Stimulated activated naive CD8-positive, alpha-beta T cell treated with anti-CD3 and anti-CD28 coated beads, Interleukin-15, Interleukin-2, amounts not matched to agents 100 U/mL and 50 U/mL, for 24 hours (primary cell): ENCODE measurements around the gene ITM2A.

Experiments used
- ATAC-seq: fragments of 150-1000 bp; cut with Tn5 transposase; one replicate; pipeline ENCODE4 v1.10.0; 2021
- DNase-seq: peaks from one replicate; pipeline ENCODE4 v3.0.0; 2021

The ITM2A gene

DNA sequence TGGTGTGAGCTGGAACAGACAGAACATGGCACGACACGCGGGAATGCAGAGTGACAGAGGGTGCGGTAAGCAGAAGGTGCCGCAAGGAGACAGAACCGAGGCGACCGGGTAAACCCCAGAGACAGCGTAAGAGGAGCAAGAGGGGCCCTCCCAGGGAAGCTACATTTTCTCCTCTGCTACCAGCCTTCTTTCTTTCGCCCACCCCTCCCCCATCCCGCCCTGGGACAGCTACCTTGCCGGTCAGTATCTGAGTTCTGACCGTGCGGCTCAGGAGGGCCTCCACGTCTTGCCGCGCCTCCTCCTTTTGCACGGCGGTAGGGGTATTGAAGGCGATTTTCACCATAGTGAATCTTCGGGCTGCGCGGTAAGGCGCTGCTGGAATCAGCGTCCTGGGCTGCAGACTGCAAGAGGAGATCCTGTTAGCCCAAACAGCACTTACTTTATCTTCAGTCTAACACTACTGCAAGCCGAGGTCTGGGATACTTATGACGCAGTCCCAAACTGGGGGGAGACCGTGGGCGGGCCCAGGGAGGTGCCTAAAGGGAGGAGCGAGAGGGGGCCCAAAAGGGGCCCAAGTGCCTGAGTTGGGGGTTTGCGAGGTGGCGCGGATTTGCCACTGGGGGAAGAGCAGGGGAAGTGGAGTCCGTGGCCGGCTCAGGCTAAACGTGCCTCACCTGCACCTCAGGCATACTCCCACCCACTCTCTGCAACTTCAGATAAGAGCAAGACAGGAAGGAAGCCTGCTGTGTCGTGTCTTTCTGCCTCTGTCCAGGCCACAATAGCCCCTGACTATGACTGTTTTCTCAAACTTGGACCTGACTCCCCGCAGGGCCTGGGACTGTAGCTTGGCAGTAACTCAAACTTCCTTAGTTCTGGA, at the start of gene ITM2A:
Gene ITM2A (minus strand): TSS at position 462 of the 877 bp plus-strand sequence. CDS start 119 bp downstream, at position 343.
- DNase-seq (peak; percentile 67), ATAC-seq (peak; percentile 81)

DNA sequence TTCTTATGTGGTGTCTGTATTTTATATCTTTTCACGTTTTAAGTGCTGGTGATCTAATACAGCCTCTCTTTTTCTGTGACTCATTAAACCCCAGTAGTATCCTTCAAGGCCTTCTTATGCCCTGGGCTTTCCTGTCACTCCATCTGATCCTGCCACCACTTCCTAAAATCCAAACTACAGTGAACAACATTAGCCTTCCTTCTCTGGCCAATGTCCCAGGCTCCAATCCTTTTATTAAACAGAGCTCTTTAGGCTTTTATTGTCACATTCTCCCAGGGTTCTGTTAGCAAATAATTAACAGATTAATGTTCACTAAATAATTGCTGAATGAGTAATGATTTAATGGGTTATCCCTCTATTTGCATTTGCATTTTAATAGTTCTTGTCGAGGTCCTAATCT, 47.9 kb upstream of the ITM2A start:
- ATAC-seq (no peak), DNase-seq (no peak)

DNA sequence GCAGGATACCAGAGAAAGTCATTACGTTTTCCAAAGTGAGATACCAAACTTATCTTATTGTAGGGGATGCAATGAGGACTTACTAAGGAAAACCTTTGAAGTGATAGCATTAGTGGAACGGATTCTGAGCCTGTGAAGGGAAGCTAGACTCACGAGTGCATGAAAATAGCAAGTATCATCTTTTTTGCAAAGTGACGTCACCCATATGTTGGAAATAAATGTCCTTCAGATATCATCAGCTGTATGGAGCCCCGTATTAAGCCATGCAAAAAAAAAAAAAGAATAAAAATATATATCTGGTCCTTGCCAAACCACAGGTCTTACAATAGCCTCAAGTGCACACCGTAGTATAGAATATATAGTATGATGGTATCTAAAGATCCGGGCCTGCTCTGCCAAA, 46.8 kb upstream of the ITM2A start:
- ATAC-seq (no peak), DNase-seq (no peak)

DNA sequence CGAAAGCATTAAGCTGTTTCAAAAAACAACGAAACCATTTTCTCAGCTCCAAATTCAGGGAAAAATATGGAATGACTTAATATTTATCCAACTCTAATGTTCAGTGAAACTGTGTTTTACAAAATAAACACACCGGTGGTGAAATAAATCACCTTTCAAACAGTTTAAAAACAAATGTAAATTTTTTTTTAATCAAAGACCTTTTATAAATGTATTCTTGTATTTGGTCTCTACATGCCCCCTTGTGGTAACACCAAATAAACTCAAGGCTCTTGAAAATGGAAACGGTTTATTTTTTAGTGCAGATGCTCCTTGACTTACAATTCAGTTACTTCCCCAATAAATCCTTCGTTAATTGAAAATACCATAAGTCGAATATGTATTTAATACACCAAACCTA, 45.8 kb upstream of the ITM2A start:
- DNase-seq = no peak
- no peak for ATAC-seq

DNA sequence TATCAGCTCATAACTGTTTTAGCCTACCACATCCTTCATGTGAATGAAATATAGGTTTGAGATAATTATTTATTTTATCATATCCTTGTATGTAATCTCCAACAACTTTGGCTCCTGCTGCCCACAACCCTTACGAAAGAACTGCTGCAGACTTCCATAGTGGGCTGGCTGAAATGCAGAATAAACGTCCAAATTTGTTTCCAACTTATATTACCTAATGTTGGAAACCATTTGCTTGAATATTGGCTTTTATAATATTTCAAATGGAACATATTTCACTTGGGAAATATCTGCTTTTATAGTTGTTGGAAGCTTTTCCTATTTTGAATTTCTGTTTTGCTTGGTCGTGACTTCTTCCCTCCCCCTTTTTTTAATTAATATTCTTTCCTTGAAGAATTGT, 45.0 kb upstream of the ITM2A start:
- DNase-seq (no peak), ATAC-seq (no peak)

DNA sequence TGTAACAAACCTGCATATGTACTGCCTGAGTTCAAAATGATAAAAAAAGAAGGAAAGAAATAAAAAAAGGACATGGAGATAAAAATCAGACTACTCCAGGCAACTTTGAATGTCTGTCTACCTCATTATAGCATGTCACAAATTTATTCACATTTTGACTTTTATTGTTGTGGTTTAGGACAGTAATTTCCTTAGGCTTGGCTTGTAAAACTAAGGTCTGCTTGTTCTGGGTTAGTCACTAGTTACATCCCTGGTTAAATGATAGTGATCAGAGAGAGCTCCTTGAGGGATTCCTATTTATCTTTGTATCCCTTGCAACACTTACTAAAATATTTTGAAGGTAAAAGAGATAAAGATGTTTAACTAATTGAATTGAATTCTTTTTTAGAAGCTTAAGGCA, 42.5 kb upstream of the ITM2A start:
- ATAC-seq (no peak), DNase-seq (no peak)

DNA sequence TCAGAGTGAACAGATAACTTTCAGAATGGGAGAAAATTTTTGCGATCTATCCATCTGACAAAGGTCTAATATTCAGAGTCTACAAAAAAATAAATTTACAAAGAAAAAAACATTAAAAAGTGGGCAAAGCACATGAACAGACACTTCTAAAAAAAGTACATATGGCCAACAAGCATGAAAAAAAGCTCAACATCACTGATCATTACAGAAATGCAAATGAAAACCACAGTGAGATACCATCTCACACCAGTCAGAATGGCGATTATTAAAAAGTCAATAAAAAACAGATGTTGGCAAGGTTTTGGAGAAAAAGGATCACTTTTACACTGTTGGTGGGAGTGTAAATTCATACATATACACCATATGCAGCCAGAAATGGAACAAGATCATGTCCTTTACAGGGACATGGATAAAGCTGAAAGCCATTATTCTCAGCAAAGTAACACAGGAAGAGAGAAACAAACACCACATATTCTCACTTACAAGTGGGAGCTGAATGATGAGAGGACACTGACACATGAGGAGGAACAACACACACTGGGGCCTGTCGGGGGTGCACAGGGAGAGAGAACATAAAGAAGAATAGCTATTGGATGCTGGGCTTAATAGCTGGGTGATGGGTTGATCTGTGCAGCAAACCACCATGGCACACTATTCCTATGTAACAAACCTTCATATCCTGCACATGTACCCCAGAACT, 41.6 kb upstream of the ITM2A start:
- ATAC-seq = no peak

DNA sequence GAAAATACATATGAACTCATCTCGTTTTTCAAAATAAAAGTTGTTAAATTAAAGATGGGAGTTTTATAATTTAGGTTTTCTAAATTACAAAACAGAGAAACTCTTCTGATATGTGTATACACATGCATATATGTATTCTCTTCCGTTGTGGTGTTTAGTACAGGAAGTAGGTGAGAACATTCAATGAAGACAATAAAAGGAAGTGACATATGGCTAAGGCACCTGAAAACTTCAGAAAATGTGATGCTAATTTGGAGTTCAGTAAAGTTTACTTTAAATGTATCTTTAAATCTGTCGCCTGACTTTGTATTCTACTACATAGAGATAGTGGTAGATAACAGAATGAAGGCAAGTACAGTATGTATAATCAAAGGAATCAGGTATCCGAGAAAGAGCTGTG, 33.5 kb upstream of the ITM2A start:
- ATAC-seq (no peak), DNase-seq (no peak)

More for the DNA sequence above, 41.6 kb upstream of the ITM2A start:
- no peak for DNase-seq

DNA sequence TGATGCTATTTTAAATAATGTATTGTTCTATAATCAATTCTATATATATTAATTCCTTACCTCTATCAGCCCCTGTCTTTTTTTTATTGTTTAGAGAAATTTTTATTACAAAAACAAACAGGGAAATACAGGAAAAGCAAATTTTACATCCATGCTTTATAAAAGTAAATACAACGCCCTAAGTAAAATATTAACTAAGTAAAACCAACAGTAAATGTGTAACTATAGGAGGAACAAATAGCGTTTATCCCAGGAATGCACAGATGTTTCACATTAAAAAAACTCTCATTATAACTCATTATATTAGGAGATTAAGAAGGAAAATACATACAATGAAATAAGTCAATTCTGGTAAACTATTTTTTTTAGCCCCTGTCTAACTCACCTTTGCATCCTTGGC, 8.2 kb upstream of the ITM2A start:
- ATAC-seq = no peak
- DNase-seq = no peak

DNA sequence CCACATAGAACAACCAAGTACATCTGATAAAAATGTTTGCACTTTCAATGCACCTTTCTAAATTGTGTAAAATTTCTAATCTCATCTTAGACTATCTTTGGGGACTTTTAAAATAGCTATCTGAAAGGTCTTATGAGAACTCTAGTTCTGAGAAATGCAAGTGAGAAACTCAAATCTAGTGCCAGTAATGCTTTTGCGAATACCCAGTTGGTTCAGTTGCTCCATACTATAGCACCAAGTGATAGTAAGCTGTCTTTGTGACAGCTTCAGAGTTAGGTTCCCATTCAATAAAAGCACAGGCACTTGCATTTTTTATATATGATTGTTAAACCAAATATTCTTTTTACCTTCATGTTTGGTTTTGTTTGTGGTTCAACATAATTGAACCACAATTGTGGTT, 4.5 kb upstream of the ITM2A start:
- DNase-seq (no peak), ATAC-seq (no peak)

DNA sequence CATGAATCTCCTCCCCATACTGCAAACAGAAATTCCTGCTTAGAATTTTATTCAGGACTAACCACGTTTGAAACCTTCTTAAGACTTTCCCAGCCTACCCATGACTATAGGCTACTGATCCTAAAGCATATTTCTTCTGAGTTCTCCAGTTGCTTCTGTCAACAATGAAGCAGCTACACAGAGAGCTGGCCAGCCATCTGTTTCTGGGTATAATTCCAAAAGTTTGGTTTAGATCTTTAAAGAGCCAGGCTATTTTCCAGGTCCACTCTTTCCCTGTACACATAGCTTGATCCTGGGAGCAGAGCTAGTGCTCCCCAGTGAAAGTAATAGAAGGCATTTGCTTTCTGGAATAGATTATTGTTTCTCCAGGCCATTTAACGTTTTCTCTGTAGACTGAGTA, 4.0 kb upstream of the ITM2A start:
- DNase-seq = no peak
- ATAC-seq = no peak

DNA sequence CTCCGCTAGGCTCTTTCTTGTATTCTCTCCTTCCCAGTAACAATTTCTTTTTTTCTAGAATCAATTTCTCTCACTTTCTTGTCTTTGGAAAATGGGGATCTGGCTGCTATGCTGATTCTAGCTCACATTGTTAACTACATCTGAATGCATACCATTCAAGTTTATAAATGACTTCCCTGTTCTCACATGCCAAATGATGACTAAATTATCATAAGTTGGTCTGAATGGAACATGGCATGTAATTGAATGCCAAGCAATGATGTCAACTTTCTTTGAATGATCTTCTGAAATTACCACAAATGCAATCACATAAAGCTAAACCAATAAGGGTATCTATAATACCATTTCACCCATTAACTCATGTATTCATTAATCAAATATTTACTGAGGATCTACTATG, 2.7 kb upstream of the ITM2A start:
- ATAC-seq = no peak

DNA sequence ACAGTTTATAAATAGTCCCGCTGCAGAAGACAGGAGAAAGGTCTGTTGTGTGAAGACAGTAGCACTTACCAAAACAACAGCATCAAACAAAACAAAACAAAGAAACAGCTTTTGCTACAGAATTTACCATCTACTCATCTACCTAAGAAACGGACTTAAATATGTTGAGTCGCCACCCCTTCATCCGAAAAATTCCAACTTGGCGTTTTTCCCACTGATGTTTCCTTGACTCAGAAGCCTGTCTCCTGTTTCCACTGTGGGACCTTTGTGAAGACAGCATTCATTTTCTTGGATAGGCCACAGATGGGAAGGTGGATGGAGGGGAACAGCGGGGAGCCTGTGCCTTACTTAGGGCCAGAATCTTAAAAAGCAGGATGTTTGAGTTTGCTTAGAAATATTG, 1.3 kb upstream of the ITM2A start:
- DNase-seq (no peak), ATAC-seq (no peak)

More for the DNA sequence above, 2.7 kb upstream of the ITM2A start:
- no peak for DNase-seq

DNA sequence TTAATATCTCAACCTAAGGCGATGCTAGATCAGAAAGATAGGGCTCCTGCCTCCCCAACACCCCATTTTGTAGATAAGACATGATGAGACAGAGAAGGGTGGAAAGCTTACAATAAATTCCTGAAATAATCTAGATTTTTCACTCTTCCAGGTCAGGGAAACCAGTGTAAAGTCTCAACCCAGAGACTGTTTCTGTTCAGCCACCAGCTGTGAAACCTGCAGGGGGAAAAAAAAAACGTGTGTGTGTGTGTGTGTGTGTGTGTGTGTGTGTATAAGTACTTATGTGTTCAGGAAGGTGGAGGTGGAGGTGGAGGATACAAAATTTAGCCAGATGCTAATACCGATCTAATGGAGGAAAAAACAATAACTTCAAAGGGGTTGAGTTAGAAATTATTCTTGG, 773 bp upstream of the ITM2A start:
- no peak for DNase-seq

DNA sequence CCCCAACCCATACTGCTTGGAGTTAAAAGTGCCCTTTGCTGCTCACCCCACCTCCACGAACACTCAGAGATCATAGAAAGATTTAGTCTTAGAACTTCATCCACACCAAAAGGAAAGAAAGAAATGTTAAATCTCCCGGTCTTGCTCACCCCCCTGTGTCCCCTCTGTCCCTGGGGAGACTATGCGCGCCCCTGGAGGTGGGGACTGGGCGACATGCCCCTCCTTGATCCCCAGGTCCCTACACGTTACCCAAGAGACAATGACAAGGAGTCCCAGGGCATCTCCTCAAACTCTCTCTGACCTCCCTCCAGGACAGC, 620 bp downstream of the ITM2A start:
- DNase-seq (no peak), ATAC-seq (no peak)

More for the DNA sequence above, 773 bp upstream of the ITM2A start:
- ATAC-seq = no peak

DNA sequence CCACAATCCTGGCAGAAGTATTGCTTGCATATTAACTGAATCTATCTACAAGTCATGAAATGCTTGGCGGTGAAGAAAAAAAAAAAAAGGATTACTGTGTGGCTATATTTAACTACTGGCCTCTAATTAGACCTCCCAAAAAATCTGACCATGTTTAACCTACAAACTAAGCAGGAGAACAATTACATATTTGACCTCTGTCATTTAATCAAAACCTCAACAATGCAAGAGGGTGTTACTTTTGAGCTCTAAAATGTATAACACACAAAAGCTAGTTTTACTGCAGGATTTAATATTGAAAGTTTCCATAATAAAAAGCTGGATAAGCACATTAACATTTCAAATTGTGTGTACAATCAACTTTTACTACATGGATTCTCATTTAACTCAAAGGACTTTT, 1.5 kb downstream of the ITM2A start:
- ATAC-seq (no peak), DNase-seq (no peak)

DNA sequence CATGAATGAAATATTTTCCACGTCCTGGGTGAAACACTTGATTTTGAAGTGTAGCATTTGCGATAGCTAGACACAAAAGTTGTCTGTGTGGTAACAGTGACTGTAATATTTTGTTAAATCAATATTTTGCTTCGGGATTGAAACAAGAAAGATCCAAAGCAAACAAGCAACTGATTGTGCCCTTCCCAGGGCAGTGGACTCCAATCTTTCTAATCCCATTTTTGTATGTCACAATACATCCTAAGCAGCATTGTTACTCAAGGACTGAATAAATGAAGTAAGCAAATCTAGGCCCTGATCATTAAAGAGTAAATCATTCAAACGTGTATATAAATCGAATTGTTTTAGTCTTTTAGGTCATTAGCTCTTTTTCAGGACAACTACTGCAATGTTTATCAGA, 2.8 kb downstream of the ITM2A start:
- ATAC-seq = no peak
- DNase-seq = no peak

DNA sequence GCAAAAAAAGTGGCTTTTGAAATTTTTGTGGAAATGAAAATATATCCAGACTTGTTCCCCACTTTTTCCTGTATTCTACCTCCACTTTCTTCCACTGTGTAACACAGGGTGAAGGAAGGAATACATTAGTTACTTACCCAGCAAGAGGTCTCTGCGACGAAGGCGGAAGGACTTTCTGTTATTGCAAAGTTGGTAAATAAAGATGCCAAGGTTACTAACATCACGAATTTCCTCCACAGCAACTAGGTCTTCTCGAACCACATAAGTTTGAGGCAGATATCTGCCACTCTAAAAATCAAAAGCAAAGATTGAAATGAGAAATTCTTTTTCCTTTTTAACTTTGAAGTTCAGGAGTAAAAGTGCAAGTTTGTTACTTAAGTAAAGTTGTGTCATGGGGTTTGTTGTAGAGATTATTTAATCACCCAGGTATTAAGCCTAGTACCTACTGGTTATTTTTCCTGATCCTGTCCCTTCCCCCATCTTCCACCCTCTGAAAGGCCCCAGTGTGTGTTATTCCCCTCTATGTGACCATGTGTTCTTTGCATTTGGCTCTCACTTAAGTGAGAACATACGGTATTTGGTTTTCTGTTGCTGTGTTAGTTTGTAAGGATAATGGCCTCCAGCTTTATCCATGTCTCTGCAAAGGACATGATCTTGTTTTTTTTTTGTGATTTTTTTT, 5.8 kb downstream of the ITM2A start:
- no peak for DNase-seq
- no peak for ATAC-seq

DNA sequence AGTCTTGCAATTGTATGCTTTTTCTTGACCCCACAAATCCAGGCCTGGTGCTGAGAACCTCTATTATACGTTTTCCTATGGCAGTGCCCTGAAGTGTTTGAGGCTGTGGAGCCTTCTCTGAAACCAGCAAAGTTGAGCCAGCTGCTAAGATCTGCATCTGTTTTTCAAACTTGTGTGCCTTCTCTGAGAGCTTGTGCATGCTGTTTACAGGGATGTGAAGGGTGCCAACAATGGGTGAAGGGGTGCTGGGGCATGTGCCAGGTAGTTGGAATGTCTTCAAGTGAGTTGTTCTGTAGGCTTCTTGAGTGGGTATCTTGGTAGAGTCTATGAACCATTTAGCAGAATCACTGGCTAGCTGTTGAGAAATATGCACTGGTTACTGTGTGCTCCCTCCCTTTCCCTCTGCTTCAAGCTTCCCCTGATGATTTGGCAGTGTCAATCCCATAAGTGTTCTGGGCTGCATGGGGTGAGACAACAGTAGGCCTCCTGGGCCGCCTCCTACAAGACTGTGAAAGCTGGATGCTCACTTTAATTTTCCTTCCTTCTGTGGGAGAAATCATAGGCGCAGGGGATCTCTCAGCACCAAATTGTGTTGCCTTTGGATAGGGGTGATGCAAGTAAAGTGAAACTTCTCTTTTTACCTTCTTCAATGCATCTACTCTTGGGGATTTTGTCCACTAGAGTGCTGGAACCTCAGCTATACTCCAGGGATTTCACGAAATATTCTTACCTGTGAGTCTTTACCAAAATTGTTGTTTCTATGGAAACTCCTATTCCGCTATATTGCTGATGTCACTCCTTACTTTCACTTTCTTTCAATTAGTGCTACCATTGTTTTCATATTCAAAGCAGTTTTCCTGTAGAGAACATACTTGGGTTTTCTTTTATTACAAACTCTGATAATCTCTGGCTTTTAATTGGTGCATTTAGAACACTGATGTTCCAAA, 30.0 kb downstream of the ITM2A start:
- DNase-seq (no peak), ATAC-seq (no peak)

DNA sequence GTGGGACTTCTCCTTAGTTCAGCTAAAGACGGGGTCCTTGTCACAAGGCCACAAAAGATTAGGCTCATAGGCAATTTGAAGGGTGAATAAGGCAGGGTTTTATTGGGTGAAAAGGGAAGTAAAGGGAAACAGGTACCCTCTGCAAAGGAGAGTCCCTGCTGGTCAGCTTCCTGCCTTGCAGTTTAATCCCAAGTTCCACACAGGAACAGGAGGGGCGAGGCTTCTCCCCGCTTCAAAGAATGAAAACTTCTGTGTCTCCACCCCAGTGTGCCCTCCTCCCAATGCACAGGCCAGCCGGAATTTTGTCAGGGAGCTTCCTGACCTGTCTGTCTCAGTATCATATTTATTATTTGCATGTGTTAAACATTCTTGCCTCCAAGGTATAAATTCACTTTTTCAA, 37.1 kb downstream of the ITM2A start:
- DNase-seq = no peak
- ATAC-seq = no peak

DNA sequence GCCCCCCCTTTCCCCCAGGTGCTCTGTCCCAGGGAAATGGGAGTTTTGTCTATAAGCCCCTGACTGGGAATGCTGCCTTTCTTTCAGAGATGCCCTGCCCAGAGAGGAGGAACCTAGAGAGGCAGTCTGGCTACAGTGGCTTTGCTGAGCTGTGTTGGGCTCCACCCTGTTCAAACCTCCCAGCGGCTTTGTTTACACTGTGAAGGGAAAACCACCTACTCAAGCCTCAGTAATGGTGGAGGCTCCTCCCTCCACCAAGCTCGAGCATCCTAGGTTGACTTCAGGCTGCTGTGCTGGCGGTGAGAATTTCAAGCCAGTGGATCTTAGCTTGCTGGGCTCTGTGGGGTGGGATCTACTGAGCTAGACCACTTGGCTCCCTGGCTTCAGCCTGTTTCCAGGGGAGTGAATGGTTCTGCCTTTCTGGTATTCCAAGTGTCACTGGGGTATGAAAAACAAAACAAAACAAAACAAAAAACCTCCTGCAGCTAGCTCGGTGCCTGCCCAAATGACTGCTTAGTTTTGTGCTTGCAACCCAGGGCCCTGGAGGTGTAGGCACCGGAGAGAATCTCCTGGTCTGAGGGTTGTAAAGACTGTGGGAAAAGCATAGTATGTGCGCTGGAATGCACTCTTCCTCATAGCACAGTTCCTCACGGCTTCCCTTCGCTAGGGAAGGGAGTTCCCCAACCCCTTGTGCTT, 41.7 kb downstream of the ITM2A start:
- DNase-seq (no peak), ATAC-seq (no peak)
